Body of pancreas (tissue), 4 donors: ENCODE measurements around the gene ADCY9.

Experiments used
- POLR2A ChIP-seq, 3 donors: fragments of 450-650 bp; IDR thresholded peaks; one replicate each; pipeline ENCODE4 v1.6.1; 2016; ENCODE audit warnings: antibody characterized with exemption in 3 of 3, mild to moderate bottlenecking in 2 of 3
- TF ChIP-seq, protein P1 (sequence below), 7 experiments: fragments of 450-650 bp in 4 of 7; fragments of 200-600 bp in 3 of 7; sonication (generic) in 3 of 7; IDR thresholded peaks; one replicate each; pipeline ENCODE4 v1.5.1; 2016 to 2019; ENCODE audit warnings: antibody characterized with exemption in 7 of 7

DNA sequence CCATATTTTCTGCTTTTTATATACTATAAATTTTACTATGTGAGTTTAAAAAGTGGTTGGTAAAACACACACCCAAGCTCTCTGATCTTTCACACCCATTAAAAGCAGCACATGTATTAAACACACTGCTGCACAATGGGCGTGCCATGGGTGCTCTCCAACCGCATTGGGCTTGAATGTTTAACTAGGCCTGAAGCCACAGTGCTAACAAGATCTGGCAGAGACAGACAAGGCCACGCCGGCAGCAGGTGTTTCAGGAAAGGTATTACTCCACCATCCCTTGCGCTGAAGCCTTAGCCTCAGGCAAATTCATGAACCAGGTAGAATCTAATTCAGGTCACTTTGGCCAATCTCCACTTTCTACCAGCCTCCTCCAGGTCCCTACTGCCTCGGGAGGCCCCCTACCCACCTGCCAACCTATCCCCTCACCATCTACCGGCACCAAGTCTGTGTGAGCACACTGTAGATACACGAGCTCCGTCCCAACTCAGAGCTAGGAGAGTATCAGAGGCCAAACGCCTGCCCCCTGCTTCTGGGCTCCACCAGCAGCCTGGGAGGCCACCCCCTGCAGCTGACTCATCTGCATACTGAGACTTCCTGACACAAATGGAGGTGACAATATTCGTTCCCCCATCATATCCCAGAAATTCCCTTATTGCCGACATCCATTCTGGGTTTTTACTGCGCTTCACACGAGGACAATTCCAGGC is 95.0 kb downstream of the ADCY9 start:
- TF ChIP-seq, protein P1, sequence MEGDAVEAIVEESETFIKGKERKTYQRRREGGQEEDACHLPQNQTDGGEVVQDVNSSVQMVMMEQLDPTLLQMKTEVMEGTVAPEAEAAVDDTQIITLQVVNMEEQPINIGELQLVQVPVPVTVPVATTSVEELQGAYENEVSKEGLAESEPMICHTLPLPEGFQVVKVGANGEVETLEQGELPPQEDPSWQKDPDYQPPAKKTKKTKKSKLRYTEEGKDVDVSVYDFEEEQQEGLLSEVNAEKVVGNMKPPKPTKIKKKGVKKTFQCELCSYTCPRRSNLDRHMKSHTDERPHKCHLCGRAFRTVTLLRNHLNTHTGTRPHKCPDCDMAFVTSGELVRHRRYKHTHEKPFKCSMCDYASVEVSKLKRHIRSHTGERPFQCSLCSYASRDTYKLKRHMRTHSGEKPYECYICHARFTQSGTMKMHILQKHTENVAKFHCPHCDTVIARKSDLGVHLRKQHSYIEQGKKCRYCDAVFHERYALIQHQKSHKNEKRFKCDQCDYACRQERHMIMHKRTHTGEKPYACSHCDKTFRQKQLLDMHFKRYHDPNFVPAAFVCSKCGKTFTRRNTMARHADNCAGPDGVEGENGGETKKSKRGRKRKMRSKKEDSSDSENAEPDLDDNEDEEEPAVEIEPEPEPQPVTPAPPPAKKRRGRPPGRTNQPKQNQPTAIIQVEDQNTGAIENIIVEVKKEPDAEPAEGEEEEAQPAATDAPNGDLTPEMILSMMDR (IDR thresholded peaks at IDR 0.05) = no peak
- peak in 1 of 3 donors; percentile 13 for TF ChIP-seq POLR2A (IDR thresholded peaks at IDR 0.05)
